HCT116 (cell line): ENCODE measurements around the gene PIK3CA. TPM values are rescaled to one million over a fixed set of nuclear protein-coding genes. Genes with fewer than 3 reads are reported as not detected.

ENCODE experiments used
- ATAC-seq: fragments of 200-7000 bp; cut with Tn5 transposase; 2 replicates; pipeline ENCODE4 v1.9.1; 2020; ENCODE audit warnings: mild to moderate bottlenecking, moderate library complexity
- BruUV-seq: library from RNA; stranded (reverse); fragments of 400-500 nt; replicated peaks from 2 replicates; lab custom pipeline; 2021; lab: Mats Ljungman, UMichigan
- CTCF ChIA-PET: fragments of 300-600 bp; sonication (Branson Sonifier 250); formaldehyde crosslinking; loops from one replicate; lab custom pipeline; 2021; ENCODE audit warnings: antibody characterized with exemption; lab: Charles Lee
- POLR2A ChIA-PET: fragments of 300-600, 350-600 bp; sonication (Branson Sonifier 250); formaldehyde crosslinking; loops from one replicate; lab custom pipeline; 2021; ENCODE audit warnings: antibody characterized with exemption; lab: Charles Lee
- RAD21 ChIA-PET, 2 experiments: fragments of 300-600 bp; sonication (Branson Sonifier 250); formaldehyde crosslinking; loops; one replicate each; lab custom pipeline; 2023; ENCODE audit warnings: low total read pairs in 2 of 2; ENCODE audit not compliant: uncharacterized antibody in 2 of 2, unreplicated experiment in 2 of 2, low non-redundant PET in 1 of 2; lab: Charles Lee
- DNase-seq: peaks from one replicate; pipeline ENCODE4 v3.0.0-alpha.2; 2010; ENCODE audit warnings: low read depth, low spot score
- H2AFZ ChIP-seq: fragments of 200-600 bp; shearing (Covaris generic), sonication (generic); 2 replicates; pipeline ENCODE4 v1.6.1; 2017; ENCODE audit warnings: low read depth, mixed run types, mixed read lengths, antibody characterized with exemption, low read length; ENCODE audit not compliant: poor library complexity, severe bottlenecking
- H3K27ac ChIP-seq: 2 replicates; pipeline ENCODE4 v1.5.1; 2012; ENCODE audit warnings: low read depth, low read length
- H3K27me3 ChIP-seq: fragments of 200-600 bp; sonication (generic); 2 replicates; pipeline ENCODE4 v1.6.1; 2016; ENCODE audit warnings: mixed run types, low read length, mixed read lengths; ENCODE audit not compliant: insufficient read depth
- H3K36me3 ChIP-seq, 2 experiments: fragments of 200-500 bp in 1 of 2; fragments of 200-600 bp in 1 of 2; sonication (Bioruptor generic) in 1 of 2; sonication (generic) in 1 of 2; 2 replicates each; pipeline versions ENCODE4 v1.5.1 to v1.6.1; 2014 to 2016; ENCODE audit warnings: low read length in 2 of 2, inconsistent platforms in 1 of 2, mixed read lengths in 1 of 2, mixed run types in 1 of 2; ENCODE audit not compliant: insufficient read depth in 2 of 2, control insufficient read depth in 1 of 2
- H3K4me1 ChIP-seq, 2 experiments: fragments of 200-600 bp in 1 of 2; sonication (generic) in 1 of 2; 2 replicates each; pipeline versions ENCODE4 v1.5.1 to v1.6.1; 2012 to 2017; ENCODE audit warnings: low read length in 2 of 2, inconsistent platforms in 1 of 2, mild to moderate bottlenecking in 1 of 2, mixed read lengths in 1 of 2, mixed run types in 1 of 2, moderate library complexity in 1 of 2; ENCODE audit not compliant: insufficient read depth in 2 of 2, control insufficient read depth in 1 of 2
- H3K4me2 ChIP-seq: fragments of 200-600 bp; sonication (generic); 2 replicates; pipeline ENCODE4 v1.6.1; 2017; ENCODE audit warnings: mixed run types, low read length, mixed read lengths
- H3K4me3 ChIP-seq, 2 experiments: fragments of 200-600 bp in 1 of 2; sonication (generic) in 1 of 2; replicated peaks in 1 of 2; 2 replicates each; pipeline ENCODE4 v1.5.1; 2011 to 2016; ENCODE audit warnings: low read length in 2 of 2, control low read depth in 1 of 2, low read depth in 1 of 2, mild to moderate bottlenecking in 1 of 2, mixed read lengths in 1 of 2, mixed run types in 1 of 2
- H3K79me2 ChIP-seq: fragments of 200-600 bp; sonication (generic); 2 replicates; pipeline ENCODE4 v1.6.1; 2017; ENCODE audit warnings: mild to moderate bottlenecking, mixed run types, low read length, moderate library complexity, mixed read lengths; ENCODE audit not compliant: insufficient read depth
- H3K9ac ChIP-seq: fragments of 200-600 bp; sonication (generic); 2 replicates; pipeline ENCODE4 v1.6.1; 2016; ENCODE audit warnings: low read length, mixed read lengths
- H3K9me2 ChIP-seq: fragments of 200-600 bp; sonication (generic), shearing (Covaris generic); 2 replicates; pipeline ENCODE4 v1.6.1; 2017; ENCODE audit warnings: mixed run types, mild to moderate bottlenecking, moderate library complexity; ENCODE audit not compliant: insufficient read depth
- H3K9me3 ChIP-seq, 2 experiments: fragments of 200-500 bp in 1 of 2; fragments of 200-600 bp in 1 of 2; sonication (Bioruptor generic) in 1 of 2; sonication (generic) in 1 of 2; 2 replicates each; pipeline ENCODE4 v1.6.1; 2014 to 2017; ENCODE audit warnings: low read length in 2 of 2, mixed read lengths in 2 of 2, inconsistent platforms in 1 of 2, low read depth in 1 of 2, mild to moderate bottlenecking in 1 of 2, mixed run types in 1 of 2, moderate library complexity in 1 of 2; ENCODE audit not compliant: control insufficient read depth in 1 of 2, insufficient read depth in 1 of 2
- H4K20me1 ChIP-seq: fragments of 200-600 bp; sonication (generic), shearing (Covaris generic); 2 replicates; pipeline ENCODE4 v1.6.1; 2017; ENCODE audit warnings: mixed run types, mild to moderate bottlenecking, moderate library complexity; ENCODE audit not compliant: insufficient read depth
- ATF3 ChIP-seq: IDR thresholded peaks from 2 replicates; pipeline ENCODE4 v1.6.1; 2012
- EGR1 ChIP-seq: IDR thresholded peaks from 2 replicates; pipeline ENCODE4 v1.6.1; 2012; ENCODE audit warnings: low read depth
- ELF1 ChIP-seq: IDR thresholded peaks from 2 replicates; pipeline ENCODE4 v1.6.1; 2012; ENCODE audit warnings: low read depth, borderline replicate concordance
- EZH2 ChIP-seq: fragments of 200-600 bp; sonication (generic); IDR thresholded peaks from 2 replicates; pipeline ENCODE4 v1.6.1; 2017; ENCODE audit warnings: antibody characterized with exemption, mixed run types
- EZH2phosphoT487 ChIP-seq: fragments of 200-600 bp; IDR thresholded peaks from 2 replicates; pipeline ENCODE4 v1.6.1; 2018; ENCODE audit warnings: antibody characterized with exemption, borderline replicate concordance
- POLR2A ChIP-seq: IDR thresholded peaks from 2 replicates; pipeline ENCODE4 v1.7.0; 2011; ENCODE audit warnings: borderline replicate concordance; ENCODE audit not compliant: insufficient read depth, insufficient read length; ENCODE audit errors: extremely low read depth
- POLR2AphosphoS5 ChIP-seq: IDR thresholded peaks from 2 replicates; pipeline ENCODE4 v1.6.1; 2011; ENCODE audit warnings: mild to moderate bottlenecking, low read depth, low read length, moderate library complexity
- RAD21 ChIP-seq: IDR thresholded peaks from 2 replicates; pipeline ENCODE4 v1.6.1; 2012; ENCODE audit warnings: low read depth, mild to moderate bottlenecking
- SIN3A ChIP-seq: IDR thresholded peaks from 2 replicates; pipeline ENCODE4 v1.6.1; 2012; ENCODE audit warnings: low read depth
- TCF7L2 ChIP-seq: IDR thresholded peaks from 2 replicates; pipeline ENCODE4 v1.7.0; 2011; ENCODE audit warnings: borderline replicate concordance, inconsistent platforms; ENCODE audit not compliant: insufficient read depth, insufficient read length; ENCODE audit errors: extremely low read depth
- YY1 ChIP-seq: IDR thresholded peaks from 2 replicates; pipeline ENCODE4 v1.6.1; 2011; ENCODE audit warnings: low read length, low read depth, moderate library complexity, mild to moderate bottlenecking; ENCODE audit not compliant: insufficient replicate concordance; ENCODE audit errors: extremely low read depth
- ZBTB33 ChIP-seq: IDR thresholded peaks from 2 replicates; pipeline ENCODE4 v1.6.1; 2011; ENCODE audit warnings: mild to moderate bottlenecking, low read length, moderate library complexity; ENCODE audit not compliant: insufficient replicate concordance; ENCODE audit errors: extremely low read depth
- ZFX ChIP-seq: fragments of 450-650 bp; IDR thresholded peaks from 2 replicates; pipeline ENCODE4 v1.6.1; 2017
- ZNF274 ChIP-seq: fragments of 200-500 bp; sonication (Bioruptor generic); IDR thresholded peaks from 2 replicates; pipeline ENCODE4 v1.6.1; 2014; ENCODE audit warnings: mild to moderate bottlenecking, low read depth, low read length, inconsistent platforms
- intact Hi-C: fragments of 100-400 bp; cut with micrococcal nuclease; formaldehyde crosslinking; loops from 2 replicates; pipeline ENCODE4 v1.10.0; 2022
- total RNA-seq: library from RNA; stranded (reverse); gene quantifications from one replicate; pipeline ENCODE4 v1.2.1, GENCODE V29; 2021; ENCODE audit not compliant: unreplicated experiment
- TF ChIP-seq, protein P1 (sequence below), 3 experiments: fragments of 200-600 bp in 1 of 3; sonication (generic) in 1 of 3; IDR thresholded peaks in 2 of 3; conservative IDR thresholded peaks in 1 of 3; 2 replicates each; pipeline ENCODE4 v1.5.1; 2012 to 2017; ENCODE audit warnings: low read depth in 2 of 3, low read length in 2 of 3, antibody characterized with exemption in 1 of 3, borderline replicate concordance in 1 of 3, control low read depth in 1 of 3, mild to moderate bottlenecking in 1 of 3, mixed read lengths in 1 of 3, mixed run types in 1 of 3, moderate library complexity in 1 of 3; ENCODE audit not compliant: insufficient read depth in 1 of 3

The PIK3CA gene
- total RNA-seq, 1 experiment from 2014 or later, result 17.9 TPM

DNA sequence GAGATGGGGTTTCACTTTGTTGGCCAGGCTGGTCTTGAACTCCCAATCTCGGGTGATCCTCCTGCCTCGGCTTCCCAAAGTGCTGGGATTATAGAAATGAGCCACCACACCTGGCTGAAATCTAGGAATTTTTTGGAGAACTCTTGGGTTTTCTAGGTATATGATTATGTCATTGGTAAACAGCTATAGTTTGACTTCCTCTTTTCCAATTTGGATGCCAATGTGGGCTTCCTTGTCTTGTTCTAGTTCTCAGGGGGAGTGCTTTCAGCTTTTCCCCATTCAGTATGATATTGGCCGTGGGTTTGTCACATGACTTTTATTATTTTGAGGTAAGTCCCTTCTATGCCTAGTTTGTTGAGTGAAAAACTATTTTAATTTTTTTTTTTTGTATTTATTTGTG lies 84.9 kb downstream of the PIK3CA start:
- Histone ChIP-seq H3K9ac (no peak overlapping the region), H2AFZ (no peak overlapping the region), H4K20me1 (no peaks in the 10 kb centered on the region), H3K9me2 (no peaks in the 10 kb centered on the region), H3K27ac (no peak overlapping the region), H3K4me2 (no peak overlapping the region), H3K79me2 (no peaks in the 10 kb centered on the region), H3K4me1 (no peaks in the 10 kb centered on the region), H3K27me3 (no peaks in the 10 kb centered on the region), H3K9me3 (no peaks in the 10 kb centered on the region), H3K36me3 (0 out of 4 replicates have a peak, but pooled peaks cover 0 to 5% of the 10 kb centered on the region in 2 experiments), H3K4me3 (no peak overlapping the region)
- ChIA-PET POLR2A (no interaction called here), CTCF (interaction anchor here (0.7 kb wide), 1 partner anchor 25 kb away, joined by 3 read pairs; no protein-coding TSS in a partner anchor), RAD21 (no interaction called here)
- ATAC-seq (no peak), DNase-seq (no peak)
- TF ChIP-seq ZFX, result no peak
- no TSS peak for BruUV-seq
- intact Hi-C loops, result no loop called here

DNA sequence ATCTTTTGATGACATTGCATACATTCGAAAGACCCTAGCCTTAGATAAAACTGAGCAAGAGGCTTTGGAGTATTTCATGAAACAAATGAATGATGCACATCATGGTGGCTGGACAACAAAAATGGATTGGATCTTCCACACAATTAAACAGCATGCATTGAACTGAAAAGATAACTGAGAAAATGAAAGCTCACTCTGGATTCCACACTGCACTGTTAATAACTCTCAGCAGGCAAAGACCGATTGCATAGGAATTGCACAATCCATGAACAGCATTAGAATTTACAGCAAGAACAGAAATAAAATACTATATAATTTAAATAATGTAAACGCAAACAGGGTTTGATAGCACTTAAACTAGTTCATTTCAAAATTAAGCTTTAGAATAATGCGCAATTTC lies 86.0 kb downstream of the PIK3CA start:
- Histone ChIP-seq H3K27me3 (no peaks in the 10 kb centered on the region), H3K9me2 (no peaks in the 10 kb centered on the region), H2AFZ (no peak overlapping the region), H3K4me3 (no peak overlapping the region), H3K4me1 (no peaks in the 10 kb centered on the region), H3K79me2 (no peaks in the 10 kb centered on the region), H3K36me3 (0 out of 4 replicates have a peak, but pooled peaks cover 0 to 5% of the 10 kb centered on the region in 2 experiments), H3K4me2 (no peak overlapping the region), H3K27ac (no peak overlapping the region), H4K20me1 (no peaks in the 10 kb centered on the region), H3K9ac (no peak overlapping the region), H3K9me3 (no peaks in the 10 kb centered on the region)
- POLR2A ChIA-PET, result no interaction called here
- intact Hi-C loops, result no loop called here
- RAD21 ChIA-PET, result no interaction called here
- no peak for TF ChIP-seq ZBTB33
- TF ChIP-seq ELF1, result no peak
- TF ChIP-seq, protein P1, sequence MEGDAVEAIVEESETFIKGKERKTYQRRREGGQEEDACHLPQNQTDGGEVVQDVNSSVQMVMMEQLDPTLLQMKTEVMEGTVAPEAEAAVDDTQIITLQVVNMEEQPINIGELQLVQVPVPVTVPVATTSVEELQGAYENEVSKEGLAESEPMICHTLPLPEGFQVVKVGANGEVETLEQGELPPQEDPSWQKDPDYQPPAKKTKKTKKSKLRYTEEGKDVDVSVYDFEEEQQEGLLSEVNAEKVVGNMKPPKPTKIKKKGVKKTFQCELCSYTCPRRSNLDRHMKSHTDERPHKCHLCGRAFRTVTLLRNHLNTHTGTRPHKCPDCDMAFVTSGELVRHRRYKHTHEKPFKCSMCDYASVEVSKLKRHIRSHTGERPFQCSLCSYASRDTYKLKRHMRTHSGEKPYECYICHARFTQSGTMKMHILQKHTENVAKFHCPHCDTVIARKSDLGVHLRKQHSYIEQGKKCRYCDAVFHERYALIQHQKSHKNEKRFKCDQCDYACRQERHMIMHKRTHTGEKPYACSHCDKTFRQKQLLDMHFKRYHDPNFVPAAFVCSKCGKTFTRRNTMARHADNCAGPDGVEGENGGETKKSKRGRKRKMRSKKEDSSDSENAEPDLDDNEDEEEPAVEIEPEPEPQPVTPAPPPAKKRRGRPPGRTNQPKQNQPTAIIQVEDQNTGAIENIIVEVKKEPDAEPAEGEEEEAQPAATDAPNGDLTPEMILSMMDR (IDR thresholded peaks at IDR 0.05 in 2 of 3, conservative IDR thresholded peaks at IDR 0.05 in 1 of 3; ENCODE audit: borderline replicate concordance in 1 of 3, insufficient read depth in 1 of 3, low read depth in 2 of 3, low read length in 2 of 3), result no peak
- no peak for TF ChIP-seq EGR1
- TF ChIP-seq ATF3, result no peak
- no peak for TF ChIP-seq ZFX
- no peak for TF ChIP-seq SIN3A
- no peak for TF ChIP-seq EZH2phosphoT487
- no peak for TF ChIP-seq POLR2A
- TF ChIP-seq YY1, result no peak
- no peak for TF ChIP-seq ZNF274
- TF ChIP-seq EZH2, result no peak
- TF ChIP-seq TCF7L2, result no peak
- no peak for TF ChIP-seq POLR2AphosphoS5
- no peak for TF ChIP-seq RAD21
- DNase-seq (no peak), ATAC-seq (no peak)
- BruUV-seq, result no TSS peak
- CTCF ChIA-PET, result no interaction called here
